Activated gamma-delta T cell treated with anti-CD3 and anti-CD28 coated beads, Interleukin-2, amount 50 U/mL, for 16 hours (primary cell): ENCODE data around the gene MMP14.
"Not testable (repeated sequence)": the region's sequence is repeated elsewhere in the genome, so short reads cannot be mapped to it uniquely, and the experiment has no call there.

Experiments used
- DNase-seq: peaks from one replicate; pipeline ENCODE4 v3.0.0-alpha.2; 2020; ENCODE audit warnings: low read depth

The MMP14 gene

DNA sequence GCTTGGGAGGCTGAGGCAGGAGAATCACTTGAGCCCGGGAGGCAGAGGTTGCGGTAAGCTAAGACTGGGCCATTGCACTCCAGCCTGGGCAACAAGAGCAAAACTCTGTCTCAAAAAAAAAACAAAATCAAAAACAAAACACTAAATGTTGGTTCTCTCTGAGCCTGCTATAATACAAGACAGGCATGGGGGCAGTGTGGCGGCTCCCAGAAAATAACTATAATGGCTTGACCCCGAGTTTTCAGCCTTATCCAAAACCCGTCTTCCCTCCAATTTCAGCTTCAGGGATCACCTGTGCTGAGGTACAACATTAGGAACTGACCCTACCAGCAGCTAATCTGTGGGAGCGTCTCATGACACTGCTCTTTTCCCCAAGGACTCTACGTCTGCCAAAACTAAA lies 22.0 kb upstream of the MMP14 start:
- no peak for DNase-seq

DNA sequence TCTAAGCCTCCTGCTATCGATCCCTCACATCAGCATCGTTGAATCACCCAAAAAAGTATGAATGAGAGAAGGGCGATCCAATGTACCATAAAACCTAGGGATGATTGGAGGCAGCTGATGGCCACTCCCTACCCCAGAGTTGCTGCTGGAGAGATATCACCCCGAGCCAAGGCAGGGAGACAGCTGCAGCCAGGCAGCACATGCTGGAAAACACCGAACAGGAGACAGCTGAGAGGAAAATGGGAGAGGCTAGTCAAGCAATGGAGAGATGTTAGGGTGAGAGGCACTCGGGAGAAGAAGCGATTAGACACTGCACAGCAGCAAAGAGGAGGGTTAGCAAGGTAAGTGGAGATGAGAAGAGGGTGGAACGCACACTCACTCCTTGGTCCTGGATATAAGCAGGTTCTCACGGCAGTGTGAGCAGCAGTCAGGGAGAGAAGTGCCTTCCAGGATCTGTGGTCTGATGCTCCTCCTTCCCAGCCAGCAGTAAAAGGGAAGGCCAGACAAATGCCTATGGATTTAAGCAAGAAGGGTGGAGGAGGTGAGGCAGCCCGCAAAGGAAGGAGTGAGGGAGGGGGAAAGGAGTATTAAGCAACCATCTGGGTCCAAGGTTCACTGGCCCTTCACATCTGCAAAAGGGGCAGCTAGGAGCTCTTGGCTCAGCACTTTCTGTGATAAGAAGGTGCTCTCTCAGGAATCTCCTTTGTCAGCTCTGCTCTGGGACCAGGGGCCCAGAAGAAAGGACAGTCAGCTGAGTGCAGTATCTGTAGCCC lies 21.3 kb upstream of the MMP14 start, which contains the start of gene SLC7A7:
TSS of gene SLC7A7 (minus strand) at position 495 of the 773 bp plus-strand sequence. CDS start 2,037 bp downstream, outside the sequence.
- DNase-seq, result no peak

DNA sequence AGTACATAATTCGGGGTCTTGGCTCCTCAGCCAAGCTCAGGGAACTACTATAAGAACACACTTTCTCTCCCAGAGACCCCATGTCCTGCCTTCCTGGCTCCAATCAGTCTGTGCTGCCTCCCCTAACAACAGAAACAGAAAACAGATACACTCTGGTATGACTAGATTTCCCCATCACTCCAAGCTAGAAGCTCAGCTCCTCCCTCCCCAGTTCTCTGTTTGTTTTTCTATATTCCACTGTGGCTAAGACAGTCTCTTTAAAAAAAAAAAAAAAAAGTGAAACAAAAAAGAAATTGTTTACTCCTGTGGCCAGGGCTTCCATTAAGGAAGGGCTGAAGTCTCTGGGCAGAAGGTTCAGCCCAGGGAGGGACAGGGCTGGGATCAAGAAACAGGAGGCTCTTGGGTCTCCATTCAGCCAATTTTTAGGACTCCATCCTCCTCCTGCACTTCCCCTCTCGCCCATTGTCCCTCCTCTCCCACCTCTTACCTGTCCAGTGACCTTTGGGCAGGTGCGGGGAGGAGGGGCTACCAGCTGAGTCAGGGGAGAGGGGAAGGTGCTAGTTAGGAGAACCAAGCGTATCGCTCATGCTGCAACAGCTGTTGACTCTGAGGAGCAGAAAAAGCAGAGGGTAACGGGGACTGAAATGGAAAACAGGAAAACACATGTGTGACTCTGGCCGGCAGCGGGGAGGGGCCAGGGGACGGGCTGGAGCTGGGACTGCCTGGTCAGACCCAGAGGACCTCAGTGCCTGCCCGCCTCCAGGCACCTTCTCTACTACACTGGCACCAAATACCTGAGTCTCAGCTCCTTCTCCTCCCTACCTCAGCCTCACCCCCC lies 17.0 kb upstream of the MMP14 start:
- no peak for DNase-seq

DNA sequence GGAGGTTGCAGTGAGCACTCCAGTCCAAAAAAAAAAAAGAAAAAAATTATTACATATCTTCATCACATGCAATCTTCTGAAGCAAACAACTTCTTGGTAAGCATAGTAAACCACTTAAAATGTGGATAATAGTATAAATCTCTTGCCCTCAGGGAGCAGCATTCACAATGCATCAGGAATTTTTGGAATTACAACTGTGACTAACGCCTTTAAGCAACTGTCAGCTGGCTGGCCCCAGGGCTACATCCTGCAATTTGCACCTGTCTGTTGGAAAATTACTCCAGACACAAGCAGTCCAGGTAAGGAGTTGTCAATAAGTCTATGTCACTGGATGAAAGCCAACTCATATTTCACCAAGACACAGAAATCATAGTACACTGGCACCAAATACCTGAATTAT lies 15.7 kb upstream of the MMP14 start:
- DNase-seq, result no peak

DNA sequence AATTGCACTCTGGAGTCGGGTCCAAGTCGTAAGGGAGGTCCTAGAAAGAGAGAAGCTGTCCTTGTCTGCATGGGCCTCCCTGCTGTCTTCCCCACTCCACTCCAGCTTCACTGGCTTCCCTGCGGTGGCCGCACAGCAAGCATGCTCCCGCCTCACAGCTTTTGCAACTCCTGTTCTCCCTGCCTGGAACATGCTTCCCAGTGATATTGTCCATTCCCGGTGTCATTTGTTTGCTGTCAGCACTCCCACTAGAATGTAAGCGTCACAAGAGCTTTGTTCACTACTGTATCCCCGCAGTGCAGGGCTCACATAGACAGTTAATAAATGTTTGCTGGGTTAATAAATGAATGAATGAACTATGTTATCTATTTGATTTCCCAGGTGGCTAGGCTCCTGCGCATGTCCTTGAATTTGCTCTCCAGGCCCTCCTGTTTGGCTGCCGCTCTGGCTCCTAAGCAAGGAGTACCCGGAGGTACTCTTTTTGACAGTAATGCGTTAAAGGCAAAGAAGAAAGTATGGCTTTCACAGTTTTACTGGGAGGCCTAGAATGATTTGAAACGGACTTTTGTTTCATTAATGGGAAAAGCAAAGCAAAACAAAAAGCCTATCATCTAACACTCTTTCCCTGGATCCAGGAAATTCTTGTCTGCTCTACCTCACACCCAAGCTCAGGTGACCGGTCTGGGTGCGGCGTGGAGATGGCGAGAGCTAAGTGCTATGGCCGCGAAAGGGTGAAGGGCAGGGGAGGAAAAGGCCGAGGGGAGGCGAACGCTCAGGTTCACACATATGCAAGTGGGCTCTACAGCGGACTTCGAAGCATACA lies 15.0 kb upstream of the MMP14 start:
- DNase-seq, result no peak

DNA sequence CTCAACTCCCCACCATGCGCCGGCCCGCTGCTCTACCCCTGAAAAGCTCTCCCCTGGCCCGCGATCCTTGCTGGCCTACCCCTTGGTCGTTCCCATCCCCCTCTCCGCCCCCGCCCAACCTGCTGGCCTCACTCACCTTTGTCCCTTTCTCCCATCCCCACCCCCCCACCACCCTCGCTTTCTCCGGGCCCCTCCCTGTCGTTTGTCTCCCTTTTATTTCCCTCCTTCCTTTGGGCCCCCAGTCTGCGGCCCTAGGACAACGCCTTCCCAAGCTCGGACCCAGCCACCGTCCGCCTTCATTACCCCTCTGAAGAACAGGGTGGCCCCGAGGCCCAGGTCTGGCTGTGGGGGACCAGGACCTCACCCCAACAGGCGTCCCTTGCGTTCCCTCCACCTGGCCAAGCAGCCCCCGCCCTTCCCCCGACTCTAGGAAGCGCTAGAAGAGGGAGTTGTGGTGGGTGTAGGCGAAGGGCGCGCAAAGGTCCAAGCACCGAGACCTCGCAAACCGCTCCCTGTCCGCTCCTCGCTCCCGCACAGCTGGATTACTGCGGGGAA lies 14.3 kb upstream of the MMP14 start:
- no peak for DNase-seq

DNA sequence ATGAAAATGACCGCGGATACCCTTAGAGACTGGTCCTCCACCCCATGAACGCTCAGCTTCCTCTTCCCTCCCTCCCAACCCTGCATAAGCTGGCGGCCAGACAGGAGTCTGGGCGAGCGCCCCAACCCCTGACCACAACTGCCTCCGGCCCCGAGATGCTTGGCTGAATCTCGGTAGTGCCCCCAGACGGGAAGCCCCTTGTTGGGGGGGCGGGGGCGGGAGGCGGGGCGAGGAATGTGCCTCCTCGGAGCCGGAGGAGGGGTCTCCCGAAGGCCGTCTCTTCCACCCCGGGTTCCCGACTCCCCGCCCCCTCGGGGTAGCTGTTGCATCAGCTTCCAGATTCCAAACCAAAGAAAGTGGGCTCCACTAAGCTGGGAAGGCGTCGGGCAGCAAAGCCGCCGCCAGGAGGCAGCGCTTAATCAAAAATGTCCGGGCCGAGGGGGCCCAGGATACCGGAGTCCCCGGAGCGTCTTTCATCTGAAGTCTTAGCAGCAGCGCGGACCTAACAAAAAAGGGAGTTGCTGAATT lies 13.8 kb upstream of the MMP14 start:
- DNase-seq, result peak; percentile 52

DNA sequence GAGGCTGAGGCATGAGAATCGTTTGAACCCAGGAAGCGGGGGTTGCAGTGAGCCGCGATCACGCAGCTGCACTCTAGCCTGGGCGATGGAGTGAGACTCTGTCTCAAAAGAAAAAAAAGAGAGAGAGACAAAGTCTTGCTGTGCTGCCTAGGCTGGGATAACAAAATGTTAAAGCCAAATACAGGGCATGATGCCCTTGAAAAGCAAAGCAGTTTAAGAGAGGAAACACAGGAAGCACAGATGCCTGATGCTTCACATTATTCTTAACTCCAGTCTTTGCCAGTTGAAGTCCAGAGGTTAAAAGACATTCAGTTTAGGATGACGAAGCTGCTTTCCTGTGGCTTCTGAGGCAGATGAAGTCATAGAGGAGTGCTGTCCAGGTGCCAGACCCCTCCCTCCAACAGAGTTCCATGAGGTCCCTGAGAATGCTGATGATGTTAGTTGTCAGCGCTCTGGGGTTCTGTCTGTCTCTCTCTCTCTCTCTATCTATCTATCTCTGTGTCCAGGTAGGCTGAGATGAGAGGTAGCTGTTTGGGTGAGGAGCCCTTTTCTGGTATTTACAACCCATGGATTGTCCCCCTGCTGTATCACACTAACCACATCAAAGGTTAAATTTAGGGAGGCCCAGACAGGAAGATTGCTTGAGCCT lies 11.6 kb upstream of the MMP14 start:
- no peak for DNase-seq

DNA sequence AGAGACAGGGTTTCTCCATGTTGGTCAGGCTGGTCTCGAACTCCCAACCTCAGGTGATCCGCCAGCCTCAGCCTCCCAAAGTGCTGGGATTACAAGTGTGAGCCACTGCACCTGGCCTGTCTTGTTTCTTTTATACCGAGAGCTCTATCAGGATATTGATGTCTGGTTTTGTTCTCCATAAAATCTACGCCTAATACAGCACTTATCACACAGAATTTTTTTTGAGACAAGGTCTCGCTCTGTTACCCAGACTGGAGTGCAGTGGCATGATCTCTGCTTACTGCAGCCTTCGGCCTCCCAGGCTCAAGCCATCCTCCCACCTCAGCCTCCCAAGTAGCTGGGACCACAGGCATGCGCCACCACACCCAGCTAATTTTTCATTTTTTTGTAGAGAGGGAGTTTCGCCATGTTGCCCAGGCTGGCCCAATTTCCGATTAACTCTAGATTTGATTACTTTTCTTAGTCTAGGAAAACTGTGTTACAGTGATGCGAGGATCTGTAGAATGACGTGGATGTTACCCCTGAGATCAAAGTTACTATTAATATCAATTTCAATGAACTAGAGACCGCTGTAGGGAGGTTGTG lies 7.2 kb upstream of the MMP14 start:
- DNase-seq, result not testable (repeated sequence)

DNA sequence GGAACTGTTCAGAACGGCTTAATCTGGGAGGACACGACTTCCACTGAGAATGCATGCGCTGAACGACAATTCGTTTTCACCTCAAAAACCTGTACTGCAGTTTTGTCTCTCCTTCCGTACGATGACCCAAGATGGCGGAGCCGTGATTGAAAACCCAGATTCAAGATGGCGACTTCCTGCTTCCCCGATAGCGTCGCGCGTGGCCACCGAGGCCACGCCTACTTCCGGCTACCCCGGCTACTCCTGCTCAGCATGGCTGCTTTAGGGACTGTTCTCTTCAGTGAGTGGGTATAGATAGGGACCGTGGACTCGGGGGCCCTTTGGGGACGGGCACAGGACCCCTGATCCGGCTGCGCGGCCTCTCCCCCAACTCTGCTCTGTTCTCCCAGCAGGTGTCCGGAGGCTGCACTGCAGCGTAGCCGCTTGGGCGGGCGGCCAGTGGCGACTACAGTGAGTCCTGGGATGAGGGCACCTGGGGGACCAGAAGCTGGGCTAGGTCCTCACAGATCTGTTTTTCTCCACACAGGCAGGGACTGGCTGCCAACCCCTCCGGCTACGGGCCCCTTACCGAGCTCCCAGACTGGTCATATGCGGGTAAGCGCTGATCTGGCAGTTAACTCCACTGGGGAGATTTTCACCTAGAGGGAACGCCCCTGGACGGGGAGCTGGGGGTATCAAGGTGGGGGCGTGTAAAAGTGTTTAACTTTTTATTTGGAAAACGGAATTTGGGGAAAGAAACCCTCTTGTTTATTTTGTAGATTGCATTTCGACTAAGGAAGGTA lies 6.5 kb upstream of the MMP14 start, which contains the start of gene MRPL52:
TSS of gene MRPL52 (plus strand) at position 227 of the 782 bp plus-strand sequence. CDS start at position 253, 26 bp downstream.
- peak; percentile 82 for DNase-seq

DNA sequence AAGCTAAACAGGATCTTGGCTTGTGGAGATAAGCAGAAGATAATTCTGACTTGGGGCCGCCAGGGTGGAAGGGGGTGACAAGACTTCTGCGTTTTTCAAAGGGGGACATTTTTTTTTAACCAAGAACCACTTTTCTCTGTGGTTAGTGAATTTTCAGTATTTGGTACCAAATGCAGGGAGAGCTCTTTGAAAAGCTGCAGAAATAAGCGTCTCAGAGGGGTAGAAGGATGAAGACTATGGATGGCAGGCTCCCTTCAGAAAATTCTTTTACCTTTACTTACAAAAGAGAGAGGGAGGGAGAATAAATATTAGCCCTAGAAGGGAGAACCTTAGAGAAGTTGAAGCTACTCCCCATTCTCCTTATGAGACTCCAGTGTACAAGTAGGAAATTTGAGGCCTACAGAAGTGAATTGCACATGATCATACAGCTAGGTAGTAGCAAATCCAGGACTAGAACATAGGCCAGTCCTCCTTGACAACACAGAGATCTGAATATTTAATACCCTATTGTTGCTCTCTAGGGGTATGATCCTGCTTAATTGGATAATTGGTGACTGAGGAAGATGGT lies 5.9 kb upstream of the MMP14 start:
- DNase-seq, result no peak

DNA sequence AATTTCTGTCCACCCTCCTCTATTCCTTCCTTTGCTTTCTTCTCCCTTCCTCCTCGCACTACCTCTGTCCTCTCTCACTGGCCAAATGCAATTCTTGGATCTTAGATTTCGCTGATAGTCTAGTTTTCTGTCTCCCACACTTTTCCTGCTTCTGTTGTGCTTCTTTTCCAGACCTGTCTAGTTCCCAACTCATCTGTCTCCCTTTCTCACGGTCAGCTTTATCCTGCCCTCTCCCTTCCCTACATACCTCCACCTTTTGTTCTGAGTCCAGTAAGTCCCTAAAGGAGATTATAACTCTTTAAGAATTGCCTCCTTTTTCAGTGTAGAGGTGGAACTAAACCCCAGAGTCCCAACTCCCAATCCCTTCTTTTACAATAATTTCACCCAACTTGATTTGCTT lies 880 bp upstream of the MMP14 start:
- DNase-seq, result no peak

DNA sequence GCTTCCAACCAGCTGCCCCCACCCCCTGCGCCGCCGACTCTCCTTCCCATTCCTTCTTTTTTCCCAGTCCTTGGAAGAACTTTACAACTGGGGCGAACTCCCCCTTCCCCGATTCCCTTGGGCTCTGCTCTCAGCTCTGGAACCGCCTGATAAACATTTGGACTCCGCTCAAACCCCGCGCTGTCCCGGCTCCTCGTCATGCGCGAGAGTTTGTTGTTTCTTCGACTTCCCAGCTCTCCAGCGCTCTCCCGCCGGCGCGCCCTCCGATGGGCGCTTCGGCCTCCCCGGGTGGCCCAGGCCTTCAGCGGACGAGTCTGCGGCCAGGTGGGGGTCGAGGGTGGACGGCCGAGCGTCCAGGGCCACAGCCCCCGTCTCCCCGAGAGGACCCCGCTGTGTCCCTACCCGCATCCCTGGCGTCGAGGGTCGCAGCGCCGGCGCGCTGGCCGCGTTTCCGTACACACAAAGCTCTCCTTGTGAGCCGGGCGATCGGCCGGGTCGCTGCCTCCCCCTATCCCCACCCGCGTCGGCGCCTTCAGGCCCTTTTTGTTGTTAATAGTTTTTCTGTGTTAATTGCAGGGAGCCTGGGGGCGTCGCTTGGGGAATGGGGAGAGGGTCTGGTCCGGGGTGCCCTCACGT lies 847 bp downstream of the MMP14 start:
- DNase-seq, result no peak

DNA sequence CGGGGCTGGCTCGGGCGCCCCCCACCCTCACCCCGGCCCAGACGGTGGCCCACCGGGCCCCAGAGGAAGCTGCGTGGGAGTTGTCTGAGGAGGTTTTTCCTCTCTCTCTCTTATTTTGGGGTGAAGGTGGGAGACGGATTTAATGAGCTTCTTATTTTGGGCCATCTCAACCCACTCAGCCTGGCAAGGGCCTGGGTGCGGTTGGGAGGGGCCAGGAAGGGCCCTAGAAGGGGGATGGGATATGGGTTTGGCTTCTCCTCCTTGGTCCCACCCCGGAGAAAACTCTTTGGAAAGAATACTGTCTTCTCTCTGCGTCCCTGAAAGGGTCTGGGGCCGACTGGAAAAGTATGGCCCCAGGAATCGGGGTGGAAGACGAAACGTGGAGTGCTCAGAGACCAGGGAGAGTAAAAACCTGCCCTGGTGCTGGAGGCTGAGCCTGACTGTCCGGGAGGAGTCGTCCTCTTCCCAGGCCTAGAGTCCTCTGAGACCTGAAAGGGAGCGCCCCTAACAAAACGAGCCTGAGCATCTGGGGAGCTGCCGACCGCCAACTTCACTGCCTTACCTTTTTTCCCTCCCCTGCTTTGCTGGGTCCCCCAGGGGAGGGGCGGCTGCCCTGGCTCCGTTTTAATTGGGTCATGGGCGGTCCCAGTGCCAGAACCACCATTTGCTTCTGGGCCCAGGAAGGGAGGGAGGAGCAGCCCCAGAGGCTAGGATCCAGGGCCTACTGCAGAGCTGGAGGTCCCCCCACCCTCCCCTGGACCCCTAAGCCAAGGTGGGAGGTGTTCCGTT lies 1.6 kb downstream of the MMP14 start:
- no peak for DNase-seq

DNA sequence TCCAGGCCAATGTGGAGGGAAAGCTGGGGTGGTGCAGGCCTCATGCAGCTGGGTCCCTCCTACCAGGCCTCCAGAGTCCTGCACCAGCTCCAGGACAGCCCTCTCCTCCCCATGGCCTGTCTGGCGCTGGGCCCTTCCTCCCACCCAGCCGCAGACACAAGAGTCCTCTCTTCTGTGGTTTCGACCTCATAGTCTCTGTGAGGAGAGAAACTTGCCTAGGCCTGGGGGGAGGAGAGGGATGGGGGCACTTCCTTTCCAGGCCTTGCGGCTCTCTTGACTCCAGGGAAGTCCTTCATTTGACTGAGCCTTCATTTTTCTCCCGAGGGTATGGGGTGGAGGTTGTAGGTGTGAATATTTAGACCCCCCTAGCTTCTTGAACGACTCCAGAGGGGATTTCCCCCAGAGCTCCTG lies 2.3 kb downstream of the MMP14 start:
- no peak for DNase-seq

DNA sequence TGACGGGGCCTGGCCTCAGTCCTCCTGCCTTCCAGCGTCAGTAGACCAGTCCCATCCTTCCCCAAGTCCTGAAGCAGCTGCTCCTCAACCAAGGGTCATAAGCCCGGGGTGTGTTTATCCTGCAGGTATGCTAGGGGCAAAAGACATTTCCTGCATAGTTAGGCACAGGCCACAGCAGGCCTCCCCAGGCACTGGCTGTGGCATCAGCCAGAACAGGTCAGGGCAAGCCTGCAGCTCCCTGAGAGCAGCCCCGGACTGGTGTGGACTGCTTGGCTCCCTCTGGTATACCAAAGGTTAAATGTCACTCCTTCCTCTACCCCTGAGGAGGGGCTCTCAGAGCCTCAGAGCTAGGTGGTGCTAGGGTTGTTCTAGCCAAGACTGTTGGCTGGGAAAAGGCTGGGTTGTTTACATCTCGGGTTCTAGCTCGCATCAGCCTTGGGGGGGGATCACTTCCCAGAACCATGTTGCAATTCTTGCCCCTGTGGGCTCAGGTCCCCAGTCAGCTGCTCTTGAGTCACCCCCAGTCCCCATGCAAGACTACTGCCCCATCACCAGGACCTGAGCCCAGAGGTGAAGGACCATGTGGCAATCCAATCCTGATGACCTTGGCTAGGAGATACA lies 2.9 kb downstream of the MMP14 start:
- no peak for DNase-seq

DNA sequence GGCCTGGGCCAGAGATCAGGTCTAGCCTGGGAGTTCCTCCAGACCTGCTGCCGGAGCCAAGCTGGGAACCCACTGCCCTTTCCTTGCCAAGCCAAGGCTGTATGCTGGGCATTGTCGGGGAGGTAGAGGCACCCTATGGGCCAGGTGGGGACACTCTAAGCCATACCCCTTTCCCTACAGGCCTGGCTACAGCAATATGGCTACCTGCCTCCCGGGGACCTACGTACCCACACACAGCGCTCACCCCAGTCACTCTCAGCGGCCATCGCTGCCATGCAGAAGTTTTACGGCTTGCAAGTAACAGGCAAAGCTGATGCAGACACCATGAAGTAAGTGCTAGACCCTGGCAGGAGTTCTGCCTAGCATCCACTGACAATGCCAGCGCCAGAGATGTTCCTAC lies 4.9 kb downstream of the MMP14 start:
- no peak for DNase-seq

DNA sequence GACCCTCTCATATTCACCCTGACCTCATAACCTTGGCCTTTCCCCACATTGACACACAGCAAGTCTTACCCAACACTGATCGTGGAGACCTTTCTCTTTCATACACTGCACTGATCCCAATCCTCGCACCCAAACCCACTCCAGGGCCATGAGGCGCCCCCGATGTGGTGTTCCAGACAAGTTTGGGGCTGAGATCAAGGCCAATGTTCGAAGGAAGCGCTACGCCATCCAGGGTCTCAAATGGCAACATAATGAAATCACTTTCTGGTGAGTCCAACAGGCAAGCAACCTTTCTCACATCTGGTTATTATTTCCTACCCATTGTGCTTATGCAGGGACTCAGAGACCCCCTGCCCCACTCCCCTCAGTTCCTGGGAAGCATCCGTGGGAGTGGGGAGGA lies 5.4 kb downstream of the MMP14 start:
- DNase-seq, result no peak
